ENCODE results near the gene PPP1R3E.

The PPP1R3E gene

GRCh38 chr14:23322568-23323517 lies 20.2 kb upstream of the PPP1R3E start:
- DNase-seq, result no peak

GRCh38 chr14:23321572-23322547 lies 19.2 kb upstream of the PPP1R3E start:
- DNase-seq, result no peak

GRCh38 chr14:23320584-23321571 lies 18.2 kb upstream of the PPP1R3E start, which contains the start of gene PABPN1:
TSS of gene PABPN1 (plus strand) at chr14:23321457. CDS start at chr14:23321470, 13 bp downstream.
- DNase-seq, result peak; percentile 100

GRCh38 chr14:23319746-23320583 lies 17.3 kb upstream of the PPP1R3E start:
- no peak for DNase-seq

GRCh38 chr14:23316300-23316699 lies 13.6 kb upstream of the PPP1R3E start:
- no peak for DNase-seq

- DNase-seq, result no peak
Observed at GRCh38 chr14:23310546-23310945, 7.9 kb upstream of the PPP1R3E start.

- no peak for DNase-seq
Observed at GRCh38 chr14:23308721-23309445, 6.2 kb upstream of the PPP1R3E start.

- no peak for DNase-seq
Observed at GRCh38 chr14:23307687-23308644, 5.3 kb upstream of the PPP1R3E start.

GRCh38 chr14:23307146-23307530 lies 4.5 kb upstream of the PPP1R3E start:
- no peak for DNase-seq

- peak; percentile 59 for DNase-seq
Observed at GRCh38 chr14:23306412-23307145, 3.9 kb upstream of the PPP1R3E start, which contains the start of gene BCL2L2. TSS of gene BCL2L2 (plus strand) at chr14:23306833. CDS start at chr14:23307768, 935 bp downstream.

GRCh38 chr14:23301969-23302289 lies 730 bp downstream of the PPP1R3E start:
- DNase-seq, result no peak

- peak; percentile 92 for DNase-seq
Observed at GRCh38 chr14:23301288-23301968, 1.2 kb downstream of the PPP1R3E start.

- no peak for DNase-seq
Observed at GRCh38 chr14:23300687-23301223, 1.9 kb downstream of the PPP1R3E start.

- DNase-seq, result no peak
Observed at GRCh38 chr14:23299986-23300686, 2.5 kb downstream of the PPP1R3E start.

GRCh38 chr14:23299211-23299957 lies 3.3 kb downstream of the PPP1R3E start:
- no peak for DNase-seq

All from NCI-H524 treated with DMSO at 0.1 percent for 48 hours (cell line).